GM18511 (cell line): Measurements from ENCODE around the gene GRPEL1.
A peak's percentile ranks its signal among the peaks of the same experiment; 100 is the strongest.
"Not testable (repeated sequence)": the region's sequence is repeated elsewhere in the genome, so short reads cannot be mapped to it uniquely, and the experiment has no call there.

Experiments
- ATAC-seq: cut with Tn5 transposase; IDR thresholded peaks from one replicate; pipeline ENCODE4 v1.9.1; 2021; ENCODE audit warnings: mild to moderate bottlenecking, moderate library complexity; ENCODE audit not compliant: unreplicated experiment

Gene GRPEL1

DNA sequence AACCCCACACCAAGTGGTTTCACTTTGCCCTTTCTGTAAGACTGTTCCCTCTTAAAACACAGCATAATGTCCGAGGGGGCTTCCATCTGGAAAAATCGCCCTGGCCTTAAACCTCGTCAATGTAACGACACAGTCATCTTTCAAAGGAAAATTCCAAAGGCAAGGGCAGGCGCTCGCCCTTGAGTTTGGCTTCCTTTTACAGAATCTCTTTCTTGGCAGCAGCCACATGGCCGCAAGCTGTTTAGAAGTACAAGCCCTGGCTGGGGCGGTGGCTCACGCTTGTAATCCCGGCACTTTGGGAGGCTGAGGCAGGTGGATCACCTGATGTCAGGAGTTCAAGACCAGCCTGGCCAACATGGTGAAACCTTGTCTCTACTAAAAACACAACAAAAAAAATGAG, 27.1 kb upstream of the GRPEL1 start:
- ATAC-seq: no peak

DNA sequence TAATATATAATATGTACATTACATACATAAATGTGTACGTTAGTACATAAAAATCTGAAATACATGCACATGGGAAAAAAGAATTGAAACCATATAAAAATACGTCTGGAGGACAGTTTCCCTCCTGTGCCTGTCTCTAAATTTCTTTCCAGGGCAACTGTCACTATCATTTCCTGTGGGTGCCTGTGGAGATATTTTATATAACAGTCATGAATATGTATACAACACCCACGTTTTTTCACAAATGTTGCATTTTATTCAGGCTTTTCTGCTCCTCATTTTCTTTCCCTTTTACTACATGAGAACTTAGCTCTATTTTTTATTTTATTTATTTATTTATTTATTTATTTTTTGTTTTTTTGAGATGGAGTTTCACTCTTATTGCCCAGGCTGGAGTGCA, 24.2 kb upstream of the GRPEL1 start:
- no peak for ATAC-seq

DNA sequence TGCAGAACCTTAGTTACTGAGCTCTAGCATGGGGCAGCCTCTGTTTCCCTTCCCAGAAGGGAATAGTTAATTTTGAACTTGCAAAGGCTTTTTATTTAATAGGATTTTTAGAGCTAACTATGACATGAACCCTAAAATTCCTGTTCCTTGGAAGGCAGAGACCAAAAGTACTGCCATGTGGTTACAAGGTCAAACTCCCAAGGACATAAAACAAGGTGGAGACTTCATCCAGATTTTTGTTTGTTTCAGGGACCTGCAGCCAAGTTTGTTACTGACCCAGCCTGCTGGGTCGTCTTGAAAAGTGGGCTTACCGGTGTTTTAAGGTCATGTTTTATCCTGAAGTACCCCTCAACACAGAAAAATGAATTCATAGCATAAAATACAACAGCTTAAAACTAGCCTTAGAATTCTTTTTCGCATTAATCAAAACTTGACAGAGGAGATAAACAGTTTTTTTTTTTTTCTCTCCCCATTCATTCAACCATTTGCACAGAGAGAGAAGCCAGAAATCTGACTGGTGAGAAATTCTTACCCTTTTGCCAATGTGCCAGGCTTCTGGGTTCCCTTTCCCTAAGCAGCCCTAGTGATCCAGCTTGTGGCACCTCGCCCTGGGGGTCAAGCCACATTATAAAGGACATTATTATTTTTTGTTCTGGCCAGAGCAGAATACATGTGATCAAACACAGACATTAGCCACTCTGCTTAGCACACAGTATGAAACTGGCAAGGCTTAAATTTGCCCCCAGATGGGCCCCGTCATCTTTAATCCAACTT, 21.5 kb upstream of the GRPEL1 start:
- ATAC-seq: no peak

DNA sequence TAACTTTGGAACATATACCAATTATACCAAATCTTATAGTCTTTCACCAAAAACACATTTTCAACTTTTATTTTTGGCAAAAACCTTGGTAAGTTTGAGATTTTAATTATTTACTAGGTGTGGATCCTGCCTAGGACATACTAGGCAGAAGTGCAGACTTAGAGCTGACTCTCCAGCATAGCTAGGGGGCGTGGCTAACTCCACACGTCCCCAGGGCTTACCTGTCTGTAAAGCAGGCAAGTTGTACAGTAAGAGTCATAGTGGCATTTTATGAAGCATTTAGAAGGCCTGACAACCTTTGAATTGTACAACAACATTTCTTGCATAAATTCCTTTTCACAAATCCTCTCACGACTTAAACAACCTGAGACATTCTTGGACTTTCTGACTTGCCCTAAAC, 19.2 kb upstream of the GRPEL1 start:
- no peak for ATAC-seq

- no peak for ATAC-seq
Measured at GRCh38 chr4:7086384-7086783, 18.5 kb upstream of the GRPEL1 start.

GRCh38 chr4:7084564-7084961, 16.7 kb upstream of the GRPEL1 start:
- not testable (repeated sequence) for ATAC-seq

DNA sequence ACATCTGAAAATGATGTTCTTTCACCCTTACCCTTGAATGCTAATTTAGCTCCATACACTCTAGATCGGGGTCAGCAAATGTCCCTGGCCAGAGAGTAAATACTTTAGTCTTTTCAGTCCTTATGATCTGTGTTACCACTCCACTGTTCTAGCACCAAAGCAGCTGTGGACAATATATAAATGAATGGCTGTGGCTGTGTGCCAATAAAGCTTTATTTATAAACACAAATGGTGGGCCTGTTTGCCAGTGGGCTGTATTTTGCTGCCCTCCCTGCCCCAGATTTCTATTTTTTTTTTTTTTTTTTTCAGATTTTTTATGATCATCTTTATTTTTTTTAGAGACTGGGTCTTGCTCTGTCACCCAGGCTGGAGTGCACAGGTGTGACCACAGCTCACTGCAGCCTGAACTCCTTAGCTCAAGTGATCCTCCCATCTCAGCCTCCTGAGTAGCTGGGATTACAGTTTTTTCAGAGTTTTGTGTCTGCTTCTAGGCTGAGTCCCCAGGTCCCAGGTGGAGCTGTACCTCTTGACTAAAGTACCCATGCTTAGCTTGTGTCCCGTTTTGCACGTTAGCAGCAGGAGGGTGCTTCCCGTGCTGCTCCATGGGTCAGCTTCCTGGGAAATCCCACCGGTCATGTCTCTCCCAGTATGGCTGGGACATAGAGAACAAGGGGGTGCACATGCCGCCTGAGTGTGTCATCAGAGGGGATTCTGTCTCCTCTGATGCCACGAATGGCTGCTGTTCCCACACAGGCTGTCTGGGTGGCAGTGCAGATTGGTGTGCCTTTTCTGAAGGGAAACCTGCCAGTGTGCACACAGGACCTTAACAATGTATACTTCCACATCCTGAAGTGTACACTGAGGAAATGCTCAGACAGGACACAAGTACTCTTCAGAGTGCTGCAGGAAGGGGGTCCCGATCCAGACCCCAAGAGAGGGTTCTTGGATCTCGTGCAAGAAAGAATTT, 16.0 kb upstream of the GRPEL1 start:
- ATAC-seq: no peak

GRCh38 chr4:7079909-7080308, 12.0 kb upstream of the GRPEL1 start:
- ATAC-seq: not testable (repeated sequence)

DNA sequence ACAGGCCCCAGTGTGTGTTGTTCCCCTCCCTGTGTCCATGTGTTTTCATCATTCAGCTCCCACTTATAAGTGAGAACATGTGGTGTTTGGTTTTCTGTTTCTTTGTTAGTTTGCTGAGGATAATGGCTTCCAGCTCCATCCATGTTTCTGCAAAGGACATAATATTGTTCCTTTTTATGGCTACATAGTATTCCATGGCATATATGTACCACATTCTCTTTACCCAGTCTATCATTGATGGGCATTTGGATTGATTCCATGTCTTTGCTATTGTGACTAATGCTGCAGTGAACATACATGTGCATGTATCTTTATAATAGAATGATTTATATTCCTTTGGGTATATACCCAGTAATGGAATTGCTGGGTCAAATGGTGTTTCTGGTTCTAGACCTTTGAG, 11.6 kb upstream of the GRPEL1 start:
- not testable (repeated sequence) for ATAC-seq

DNA sequence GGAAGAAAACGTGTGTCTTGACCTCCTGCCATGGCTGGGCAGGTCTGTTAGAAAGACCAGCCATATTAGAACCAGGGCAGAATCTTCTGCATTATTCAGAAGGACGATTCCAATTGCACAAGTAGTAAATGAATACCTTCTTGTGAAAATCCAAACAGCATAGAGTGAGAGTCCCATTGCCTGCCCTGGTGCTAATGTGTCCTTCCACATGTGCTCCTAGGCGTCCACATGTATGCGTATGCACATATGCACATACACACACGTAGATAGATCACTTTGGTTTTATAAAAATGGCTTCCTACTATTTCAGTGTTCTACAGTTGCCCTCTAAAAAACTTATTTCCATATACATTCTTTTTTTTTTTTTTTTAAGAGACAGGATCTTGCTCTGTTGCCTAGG, 10.2 kb upstream of the GRPEL1 start:
- no peak for ATAC-seq

DNA sequence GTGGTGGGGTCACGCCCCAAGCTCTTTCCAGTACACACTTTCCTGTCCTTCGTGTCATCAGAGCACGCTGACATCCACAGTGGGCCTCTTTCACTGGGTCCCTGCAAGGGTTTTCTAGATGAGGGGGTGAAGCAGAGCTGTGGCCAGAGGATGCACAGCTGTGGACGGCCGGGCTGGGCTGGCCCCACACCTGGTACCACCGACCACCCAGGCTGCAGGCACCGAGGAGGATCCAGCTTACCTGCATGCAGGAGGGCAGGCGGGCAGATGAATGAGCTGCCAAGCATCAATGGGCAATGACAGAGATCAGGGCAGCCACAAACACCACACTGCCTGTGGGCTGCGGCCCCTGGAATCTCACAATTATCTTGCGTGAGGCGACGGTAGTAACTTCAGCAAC, 9.5 kb upstream of the GRPEL1 start:
- ATAC-seq: no peak

- ATAC-seq: no peak
Measured at GRCh38 chr4:7076696-7077082, 8.8 kb upstream of the GRPEL1 start.

GRCh38 chr4:7075962-7076695, 8.3 kb upstream of the GRPEL1 start:
- ATAC-seq: no peak

DNA sequence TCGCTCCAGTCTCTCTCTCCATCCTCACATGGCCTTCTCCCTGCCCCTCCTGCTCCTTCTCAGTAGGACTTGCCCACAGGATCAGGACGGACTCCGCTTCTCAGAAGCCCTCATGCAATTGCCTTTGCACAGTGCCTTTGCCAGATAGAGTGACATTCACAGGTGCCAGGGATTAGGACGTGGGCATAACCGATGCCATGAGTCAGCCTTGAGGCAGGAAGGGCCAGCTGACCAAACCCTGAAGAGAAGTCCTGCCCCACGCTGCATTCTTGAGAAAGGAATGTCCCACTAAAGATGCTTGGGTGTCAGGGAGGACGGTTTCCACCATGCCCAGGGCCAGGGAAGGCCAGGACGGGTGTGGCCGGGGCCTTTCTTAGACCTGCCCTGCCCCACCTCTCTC, 6.6 kb upstream of the GRPEL1 start:
- ATAC-seq: no peak

- ATAC-seq: no peak
Measured at GRCh38 chr4:7073526-7074390, 5.9 kb upstream of the GRPEL1 start.

DNA sequence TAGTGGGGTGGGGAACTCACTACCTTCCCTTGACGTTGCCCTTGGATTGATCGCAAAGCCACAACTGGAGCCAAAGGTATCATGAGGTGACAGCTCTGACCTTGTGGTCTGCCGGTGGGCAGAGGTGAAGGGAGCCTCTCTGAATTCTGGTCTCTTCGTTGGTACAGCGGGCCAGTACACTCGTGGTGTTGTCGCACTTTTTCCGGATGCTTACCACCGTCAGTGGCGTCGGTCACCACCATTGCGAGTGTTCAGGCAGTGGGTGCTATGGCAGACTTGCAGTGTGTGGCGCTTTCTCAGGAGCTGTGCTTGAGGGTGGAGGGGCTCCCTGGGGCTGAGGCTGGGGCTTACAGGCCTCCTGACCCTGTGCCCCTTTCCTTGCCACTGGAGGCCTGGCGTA, 5.2 kb upstream of the GRPEL1 start:
- ATAC-seq: no peak

DNA sequence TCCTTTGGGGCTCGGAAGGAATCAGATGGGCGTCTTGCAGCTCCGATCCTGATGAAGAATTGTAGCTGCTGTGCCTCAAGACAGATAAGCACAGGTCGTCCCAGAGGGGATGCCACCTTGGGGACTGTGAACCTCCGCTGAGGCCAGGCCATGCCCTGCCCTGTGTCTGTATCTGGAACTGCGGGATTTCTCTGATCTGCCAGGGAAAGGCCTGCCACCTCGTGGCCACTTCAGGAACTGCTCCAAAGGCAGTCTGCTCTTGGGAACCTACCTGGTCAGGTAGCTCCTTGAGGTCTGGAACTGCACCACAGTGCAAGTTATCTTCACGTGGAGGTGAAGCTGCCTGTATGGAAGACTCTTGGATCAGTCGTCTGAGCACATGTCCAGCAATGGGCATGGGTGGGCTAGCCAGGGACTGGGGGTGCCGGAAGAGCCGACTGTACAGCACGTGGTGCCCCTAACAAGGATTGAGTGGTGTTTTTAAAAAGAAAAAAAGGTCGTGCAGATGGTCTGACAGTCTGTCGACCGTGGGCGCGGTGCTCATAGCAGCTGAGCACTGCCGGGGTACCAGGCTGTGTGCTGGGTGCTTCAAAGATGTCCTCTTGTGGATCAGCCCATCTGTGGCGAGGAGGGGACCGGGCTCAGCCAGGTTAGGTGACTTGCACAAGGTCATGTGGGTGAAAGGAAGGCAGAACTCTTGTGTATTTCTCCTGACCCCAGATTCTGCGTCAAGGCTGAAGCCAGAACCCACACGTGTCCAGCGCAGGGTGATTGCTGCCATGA, 3.1 kb upstream of the GRPEL1 start:
- peak; percentile 27 for ATAC-seq

DNA sequence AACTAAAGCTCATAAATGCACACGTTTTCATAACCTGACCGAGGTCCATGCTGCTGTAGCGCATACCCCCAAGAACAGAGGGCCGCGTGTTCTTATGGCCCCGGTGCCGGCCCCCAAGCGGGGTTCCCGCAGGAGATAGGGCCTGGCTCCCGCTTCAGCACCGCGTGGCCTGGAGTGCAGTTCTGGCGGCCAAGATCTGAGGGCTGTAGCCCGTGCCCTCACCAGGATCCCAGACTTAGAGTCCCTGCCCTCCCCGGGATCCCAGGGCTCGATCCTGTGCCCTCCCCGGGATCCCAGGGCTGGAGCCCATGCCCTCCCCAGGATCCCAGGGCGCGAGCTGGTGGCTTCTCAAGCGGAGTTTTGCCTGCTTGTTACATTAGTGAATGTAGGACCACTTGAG, 1.0 kb upstream of the GRPEL1 start:
- ATAC-seq: no peak

DNA sequence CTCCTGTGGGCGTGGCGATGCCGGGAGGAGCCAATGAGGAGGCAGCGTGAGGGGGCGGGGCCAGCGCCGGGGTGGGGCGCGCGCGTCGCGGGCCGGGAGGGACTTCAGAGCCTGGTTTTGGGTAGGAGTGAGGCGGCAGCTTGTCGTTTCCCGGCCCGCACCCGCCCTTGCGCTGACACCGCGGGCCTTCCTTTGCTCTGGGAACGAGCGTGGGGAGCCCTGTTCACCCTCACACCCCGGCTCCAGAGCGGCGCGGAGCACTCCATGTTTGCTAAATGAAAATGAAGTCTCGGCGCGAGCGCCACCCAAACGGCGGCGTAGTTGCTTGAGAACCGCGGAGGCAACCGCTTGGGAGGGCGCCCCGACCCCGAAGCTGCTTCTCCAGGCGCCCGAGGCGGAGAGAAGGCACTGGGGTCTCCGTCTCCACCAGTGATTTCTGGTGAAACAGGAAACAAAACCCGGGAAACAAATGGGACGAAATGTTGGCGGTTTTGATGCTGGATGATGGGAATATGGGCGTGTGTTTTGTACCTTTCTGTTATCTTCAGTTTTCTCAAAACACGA, 497 bp upstream of the GRPEL1 start:
- ATAC-seq: peak; percentile 25
